Measurements from ENCODE around the gene HK2. TPM values are rescaled to one million over a fixed set of nuclear protein-coding genes. Genes with fewer than 3 reads are reported as not detected.

HK2 gene
- total RNA-seq, 3 donors from 2014 or later, result 9.8 to 39.2 (median 19.9) TPM

GRCh38 chr2:74939919-74940812 lies 106.2 kb downstream of the HK2 start:
- no peak overlapping the region for H3K4me3 ChIP-seq
- H3K9me3 ChIP-seq, result no peaks in the 10 kb centered on the region
- intact Hi-C loops (cut with DNase I; ENCODE audit: low total_unique reads), result no loop called here
- no peaks in the 10 kb centered on the region for H3K27me3 ChIP-seq
- H3K4me1 ChIP-seq, result no peaks in the 10 kb centered on the region
- H3K36me3 ChIP-seq, result no peaks in the 10 kb centered on the region
- no peak for DNase-seq (ENCODE audit: low spot score in 2 of 2)
- no peak overlapping the region for H3K27ac ChIP-seq
- TF ChIP-seq CTCF (IDR thresholded peaks at IDR 0.05) (no peak), POLR2AphosphoS5 (IDR thresholded peaks at IDR 0.05) (no peak), POLR2A (IDR thresholded peaks at IDR 0.05) (no peak)

GRCh38 chr2:74941284-74941683 lies 107.4 kb downstream of the HK2 start:
- Histone ChIP-seq H3K27ac (no peak overlapping the region), H3K36me3 (no peaks in the 10 kb centered on the region), H3K4me3 (no peak overlapping the region), H3K27me3 (no peaks in the 10 kb centered on the region), H3K9me3 (no peaks in the 10 kb centered on the region), H3K4me1 (no peaks in the 10 kb centered on the region)
- DNase-seq (ENCODE audit: low spot score in 2 of 2), result no peak
- intact Hi-C loops (cut with DNase I; ENCODE audit: low total_unique reads), result no loop called here
- TF ChIP-seq CTCF (IDR thresholded peaks at IDR 0.05), result no peak
- no peak for TF ChIP-seq POLR2A (IDR thresholded peaks at IDR 0.05)
- TF ChIP-seq POLR2AphosphoS5 (IDR thresholded peaks at IDR 0.05), result no peak

GRCh38 chr2:74942263-74942662 lies 108.3 kb downstream of the HK2 start:
- H3K27ac ChIP-seq, result no peak overlapping the region
- H3K9me3 ChIP-seq, result no peaks in the 10 kb centered on the region
- intact Hi-C loops (cut with DNase I; ENCODE audit: low total_unique reads), result no loop called here
- H3K4me1 ChIP-seq, result no peaks in the 10 kb centered on the region
- H3K36me3 ChIP-seq, result no peaks in the 10 kb centered on the region
- no peaks in the 10 kb centered on the region for H3K27me3 ChIP-seq
- no peak overlapping the region for H3K4me3 ChIP-seq
- DNase-seq (ENCODE audit: low spot score in 2 of 2), result no peak
- no peak for TF ChIP-seq POLR2A (IDR thresholded peaks at IDR 0.05)

Other genes starting within 250 kb of the HK2 start
- 1 to 10 TPM in 1 of 3 donors, under 1 TPM in 2; 0.29 to 3.4 (median 0.66) TPM for gene M1AP, start 185.8 kb upstream of the HK2 start, total RNA-seq
- 1 to 10 TPM; 4.6 to 8.8 (median 8.5) TPM for gene SEMA4F, start 179.9 kb upstream of the HK2 start, total RNA-seq
- gene POLE4, start 124.5 kb downstream of the HK2 start, total RNA-seq, result 10 to 100 TPM; 31.9 to 46.5 (median 37.1) TPM